ENCODE data around the gene TMEM132A. TPM values are rescaled to one million over a fixed set of nuclear protein-coding genes. Genes with fewer than 3 reads are reported as not detected.
"Not testable (repeated sequence)": the region's sequence is repeated elsewhere in the genome, so short reads cannot be mapped to it uniquely, and the experiment has no call there.

Gene TMEM132A
- total RNA-seq, 1 donor from 2014 or later: 12.4 TPM

DNA sequence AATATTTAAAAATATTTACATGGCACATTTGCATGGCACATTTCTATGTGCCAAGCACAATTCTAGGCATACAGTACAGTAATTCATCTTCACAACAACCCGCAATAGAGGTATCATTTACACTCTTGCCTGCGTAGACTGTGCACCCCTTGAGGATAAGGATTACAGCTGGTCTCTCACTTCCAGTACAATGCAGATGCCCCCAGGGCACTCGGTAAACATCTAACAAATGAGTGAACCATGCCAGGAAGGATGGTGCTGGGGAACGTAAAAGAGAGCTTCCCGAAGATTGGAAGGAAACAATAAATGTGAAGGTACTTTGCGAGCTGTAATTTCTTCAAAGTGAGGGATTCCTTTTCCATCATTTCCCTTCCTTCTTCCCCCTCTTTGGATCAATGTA, 19.2 kb upstream of the TMEM132A start:
- no peak for DNase-seq

DNA sequence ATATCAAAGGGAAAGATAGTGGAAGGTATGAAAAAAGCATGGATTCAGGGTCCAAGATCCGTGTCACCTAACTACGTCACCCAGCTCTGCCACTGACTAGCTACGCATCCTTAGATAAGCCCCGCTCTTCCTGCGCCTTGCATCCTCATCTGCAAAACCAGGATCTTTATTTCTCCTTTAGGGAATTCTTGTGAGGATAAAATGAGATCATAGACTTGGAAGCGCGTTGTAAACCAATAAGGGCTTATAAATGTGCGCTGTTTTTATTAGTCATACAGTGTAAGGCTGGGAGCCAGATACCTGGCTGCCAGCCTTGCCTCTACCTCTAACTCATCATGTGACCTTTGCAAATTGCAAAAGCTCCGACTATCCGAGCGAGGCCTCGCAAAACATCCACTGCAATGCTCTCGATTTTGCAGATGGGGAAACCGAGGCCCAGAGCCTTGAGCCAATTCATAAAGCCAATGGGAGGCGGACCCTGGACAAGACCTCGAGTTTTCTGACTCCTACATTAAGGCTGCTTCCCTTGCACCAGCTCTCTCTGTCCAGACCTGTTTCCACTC, 18.6 kb upstream of the TMEM132A start:
- DNase-seq: peak; percentile 9

- peak; percentile 97 for DNase-seq
Measured at GRCh38 chr11:60906132-60906972, 17.9 kb upstream of the TMEM132A start, which contains the start of gene PRPF19. Gene PRPF19, minus strand, starts transcription at chr11:60906585. Its CDS starts 203 bp downstream, at chr11:60906382.

DNA sequence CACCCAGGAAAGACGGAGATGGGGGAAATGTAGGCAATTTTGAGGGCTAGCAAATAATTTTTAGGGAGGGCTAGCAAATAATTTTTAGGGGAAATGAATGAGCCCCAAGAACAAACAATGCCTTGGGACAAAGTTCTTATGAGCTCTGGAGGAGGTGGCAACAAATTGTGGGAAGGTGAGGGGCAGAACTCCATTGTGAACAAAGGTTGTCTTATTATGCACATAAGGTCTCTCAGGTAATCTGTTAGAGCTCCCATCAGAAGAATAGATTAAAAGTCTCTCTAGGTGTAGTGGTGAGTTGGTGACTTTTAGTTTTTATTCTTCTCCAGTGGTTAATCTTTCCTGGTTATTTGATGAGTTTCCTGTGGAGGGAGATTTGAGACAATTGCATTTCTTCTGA, 15.5 kb upstream of the TMEM132A start:
- no peak for DNase-seq

DNA sequence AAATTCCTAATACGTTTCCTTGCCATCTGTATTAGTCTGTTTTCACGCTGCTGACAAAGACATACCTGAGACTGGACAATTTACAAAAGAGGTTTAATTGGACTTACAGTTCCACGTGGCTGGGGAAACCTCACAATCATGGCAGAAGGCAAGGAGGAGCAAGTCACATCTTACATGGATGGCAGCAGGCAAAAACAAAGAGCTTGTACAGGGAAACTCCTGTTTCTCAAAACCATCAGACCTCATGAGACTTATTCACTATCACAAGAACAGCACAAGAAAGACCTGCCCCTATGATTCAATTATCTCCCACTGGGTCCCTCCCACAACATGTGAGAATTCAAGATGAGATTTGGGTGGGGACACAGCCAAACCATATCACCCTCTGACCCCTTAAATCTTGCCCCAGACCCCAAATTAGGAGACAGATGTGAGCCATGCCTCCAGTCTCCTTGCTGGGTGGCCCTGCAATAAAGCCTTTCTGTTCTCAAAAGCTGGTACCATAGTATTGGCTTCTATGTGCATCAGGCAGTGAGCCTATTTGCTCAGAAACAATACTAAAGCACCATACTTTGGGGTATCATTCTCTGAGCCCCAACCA, 14.5 kb upstream of the TMEM132A start:
- DNase-seq: not testable (repeated sequence)

- DNase-seq: no peak
Measured at GRCh38 chr11:60910281-60910687, 14.0 kb upstream of the TMEM132A start.

- DNase-seq: no peak
Measured at GRCh38 chr11:60910711-60911380, 13.4 kb upstream of the TMEM132A start.

DNA sequence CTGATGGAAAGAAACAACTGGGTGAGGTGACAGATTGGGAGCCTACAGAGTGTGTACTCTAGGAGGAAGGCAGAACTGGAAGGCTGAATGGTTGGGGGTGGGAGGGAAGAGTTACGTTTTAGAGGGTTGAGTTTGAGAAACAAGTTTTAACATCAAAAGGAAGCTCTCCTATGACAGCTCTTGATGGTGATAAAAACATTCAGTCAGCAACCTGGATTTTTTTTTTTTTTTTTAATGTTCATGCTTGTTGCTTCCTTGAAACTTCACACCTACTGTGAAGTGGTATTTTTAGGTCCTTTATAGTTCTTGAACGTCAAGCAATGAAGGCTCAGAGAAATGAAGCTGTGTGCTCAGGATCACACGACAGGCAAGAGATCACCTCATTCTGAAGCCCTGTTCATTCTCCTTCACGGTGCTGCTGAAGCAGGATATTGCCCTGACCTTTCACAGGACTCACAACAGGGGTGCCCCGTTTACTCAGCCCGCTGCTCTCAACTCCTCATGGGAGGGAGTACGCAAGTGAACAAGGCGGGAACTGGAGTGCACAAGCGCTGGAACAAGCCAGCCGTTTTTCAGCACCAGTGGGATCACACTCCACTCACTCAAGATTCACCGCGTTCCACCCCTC, 11.9 kb upstream of the TMEM132A start:
- no peak for DNase-seq

- no peak for DNase-seq
Measured at GRCh38 chr11:60912851-60913528, 11.3 kb upstream of the TMEM132A start.

DNA sequence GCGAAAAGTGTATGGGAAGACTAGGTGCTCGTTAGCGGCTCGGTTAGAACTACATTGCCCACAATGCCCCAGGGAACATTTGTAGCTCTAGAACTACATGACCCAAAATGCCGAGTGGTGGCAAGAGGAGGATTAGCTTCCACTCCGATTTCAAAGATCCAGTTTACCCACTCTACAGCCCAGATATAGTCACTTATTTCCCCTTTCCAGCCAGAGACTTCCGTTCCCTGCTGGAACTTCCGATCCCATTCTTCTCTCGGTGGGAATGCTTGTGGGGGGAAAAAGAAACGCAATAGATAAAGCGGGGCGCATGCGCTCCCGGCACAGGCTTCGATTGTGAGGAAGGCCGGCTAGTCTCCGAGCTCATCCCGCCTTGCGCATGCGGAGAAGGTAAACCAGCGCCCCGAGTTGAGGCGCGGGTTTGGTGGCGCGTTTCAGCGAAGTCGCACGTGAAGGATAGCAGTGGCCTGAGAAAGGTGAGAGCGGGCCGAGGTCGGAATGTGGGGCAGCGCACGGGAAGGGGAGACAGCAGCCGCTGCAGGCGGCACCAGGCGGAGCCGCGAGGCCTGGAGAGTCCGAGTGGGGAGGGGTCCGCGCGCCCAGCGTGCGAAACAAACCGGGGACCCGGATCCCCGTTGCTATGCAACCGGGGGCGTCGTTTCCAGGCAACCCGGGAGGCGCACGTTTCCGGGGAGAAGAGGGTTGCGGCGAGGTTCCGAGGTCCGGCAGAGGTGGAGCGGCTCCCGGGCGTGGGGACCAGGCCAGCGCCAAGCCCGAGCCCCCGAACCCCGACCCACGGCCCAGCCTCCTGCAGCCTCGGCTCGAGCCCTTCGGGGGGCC, 10.2 kb upstream of the TMEM132A start, which contains the start of gene TMEM109:
Gene TMEM109 (plus strand): TSS at position 366 of the 840 bp plus-strand sequence. CDS start 5,536 bp downstream, outside the sequence.
- DNase-seq: peak; percentile 94

- DNase-seq: peak; percentile 25
Measured at GRCh38 chr11:60914633-60915247, 9.5 kb upstream of the TMEM132A start.

GRCh38 chr11:60915248-60915914, 8.9 kb upstream of the TMEM132A start:
- DNase-seq: no peak

DNA sequence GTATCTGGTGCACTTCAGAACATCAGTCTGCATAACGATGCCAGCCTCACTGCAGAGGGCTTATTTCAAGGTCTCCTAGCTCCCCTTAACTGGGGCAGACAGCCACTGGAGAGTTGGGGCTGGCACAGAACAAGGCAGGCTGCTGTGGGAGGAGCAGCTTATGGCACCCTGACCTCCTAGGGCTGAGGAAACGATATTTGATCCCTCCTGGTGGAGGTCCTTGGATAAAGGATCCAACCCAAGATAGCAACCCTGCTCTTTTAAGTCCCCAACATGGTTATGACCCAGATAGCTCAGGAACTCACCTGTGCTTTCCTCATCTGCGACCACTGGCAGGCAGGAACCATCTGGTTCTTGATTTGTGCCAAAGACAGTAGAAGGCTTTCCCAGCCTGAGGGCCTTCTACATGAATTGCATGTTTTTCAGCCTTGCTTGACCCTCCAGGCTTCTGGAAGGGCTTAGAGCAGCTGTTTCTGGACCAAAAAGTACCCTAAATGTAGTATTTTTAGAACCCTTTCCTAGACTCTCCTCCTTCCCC, 7.5 kb upstream of the TMEM132A start:
- no peak for DNase-seq

DNA sequence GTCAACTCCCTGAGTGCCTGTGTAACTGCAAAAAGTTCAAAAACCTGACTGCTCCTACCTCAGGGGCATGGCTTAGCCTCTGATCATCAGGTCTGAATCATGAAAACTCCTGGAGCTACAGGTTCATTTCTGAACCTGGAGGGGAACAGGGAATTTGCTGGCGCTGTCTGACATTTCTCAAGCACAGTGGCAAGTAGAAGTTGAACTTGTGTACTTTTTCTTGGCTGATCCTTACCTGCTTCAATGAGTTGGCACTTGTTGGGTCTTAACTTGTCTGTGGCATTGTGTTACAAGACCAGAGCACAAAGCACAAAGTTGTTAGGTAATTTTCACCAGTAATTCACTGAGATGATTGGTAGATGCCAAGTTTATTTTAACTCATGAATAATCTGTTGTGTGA, 7.0 kb upstream of the TMEM132A start:
- no peak for DNase-seq

DNA sequence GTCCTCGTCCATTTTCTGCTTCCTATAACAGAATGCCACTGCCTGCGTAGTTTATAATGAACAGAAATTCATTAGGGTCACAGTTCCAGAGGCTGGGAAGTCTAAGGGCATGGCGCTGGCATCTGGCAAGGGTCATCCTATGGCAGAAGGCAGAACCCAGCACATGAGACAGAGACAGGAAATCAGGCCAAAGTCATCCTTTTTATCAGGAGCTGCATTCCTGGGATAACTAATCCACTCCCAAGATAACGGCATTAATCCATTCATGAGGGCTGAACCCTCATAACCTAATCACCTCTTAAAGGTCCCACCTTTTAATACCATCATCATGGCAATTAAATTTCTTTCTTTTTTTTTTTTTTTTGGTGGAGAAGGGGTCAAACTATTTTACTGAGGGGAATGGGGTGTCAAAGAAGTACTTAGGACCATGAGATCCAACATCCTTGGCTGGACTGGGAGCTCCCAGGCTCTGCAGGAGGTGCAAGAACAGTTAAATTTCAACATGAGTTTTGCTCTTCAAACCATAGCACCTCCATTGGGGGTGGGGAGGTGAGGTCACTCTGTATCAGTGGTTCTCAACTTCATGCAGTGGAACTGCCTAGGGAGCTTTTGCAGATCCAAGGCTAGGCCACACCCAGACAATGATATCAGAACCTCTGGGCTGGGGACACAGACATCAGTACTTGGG, 5.9 kb upstream of the TMEM132A start:
- no peak for DNase-seq

GRCh38 chr11:60918939-60919265, 5.4 kb upstream of the TMEM132A start:
- no peak for DNase-seq

DNA sequence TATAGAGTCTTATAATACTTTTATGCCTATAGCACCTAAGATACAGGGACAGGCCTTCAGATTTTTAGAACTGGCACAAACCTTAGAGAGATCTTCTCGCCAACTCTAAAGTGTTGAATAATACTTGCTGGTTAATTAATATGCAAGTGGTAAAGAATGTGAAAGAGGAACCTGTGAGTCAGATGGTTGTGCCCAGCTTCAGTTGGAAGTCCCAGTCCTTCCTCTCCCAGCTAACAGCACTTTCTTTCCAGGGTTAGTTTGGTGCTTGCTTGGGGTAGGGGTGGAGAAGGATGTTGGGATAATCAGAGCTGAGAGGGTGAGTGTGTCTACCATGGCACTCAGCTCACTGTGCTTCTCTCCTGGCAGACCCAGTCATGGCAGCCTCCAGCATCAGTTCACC, 4.9 kb upstream of the TMEM132A start:
- no peak for DNase-seq

GRCh38 chr11:60919956-60920355, 4.3 kb upstream of the TMEM132A start:
- no peak for DNase-seq

- DNase-seq: no peak
Measured at GRCh38 chr11:60921259-60921658, 3.0 kb upstream of the TMEM132A start.

Data from skin of body (tissue), 2 donors.